Islet of Langerhans (tissue), 1 donor: ENCODE data around the gene GABRB1.

Source experiments
- FAIRE-seq: peaks from one replicate; lab custom pipeline; 2011; peaks lifted over from hg19 to GRCh38; lab: Jason Lieb, UNC

The GABRB1 gene

GRCh38 chr4:47471064-47471463 is 439.7 kb downstream of the GABRB1 start:
- FAIRE-seq = no peak

GRCh38 chr4:47471591-47471990 is 440.2 kb downstream of the GABRB1 start:
- FAIRE-seq = no peak

GRCh38 chr4:47473141-47473750 is 441.9 kb downstream of the GABRB1 start:
- no peak for FAIRE-seq

GRCh38 chr4:47474799-47475198 is 443.4 kb downstream of the GABRB1 start:
- FAIRE-seq = no peak

- no peak for FAIRE-seq
Measured at GRCh38 chr4:47475411-47475810, 444.0 kb downstream of the GABRB1 start.
